ENCODE measurements around the gene TLK1. TPM values are rescaled to one million over a fixed set of nuclear protein-coding genes. Genes with fewer than 3 reads are reported as not detected.
A peak's percentile ranks its signal among the peaks of the same experiment; 100 is the strongest.

Gene TLK1
- total and polyA plus RNA-seq, 2 of the 4 experiments (the other 2 are of a cell fraction), result 7.3 to 12.5 TPM

- Histone ChIP-seq H3K23ac (ENCODE audit: low read depth, low read length) (no peak overlapping the region), H4K8ac (ENCODE audit: low read depth in 2 of 2, low read length in 2 of 2) (no peak overlapping the region), H3K9me3 (ENCODE audit: control insufficient read depth, insufficient read depth, low read length) (no peaks in the 10 kb centered on the region), H3K4me3 (ENCODE audit: insufficient read depth, low read depth, low read length) (no peak overlapping the region), H2AK5ac (ENCODE audit: low read depth, low read length) (no peak overlapping the region), H3K4me1 (ENCODE audit: control insufficient read depth, insufficient read depth, low read length) (peaks cover 4% of the 10 kb centered on the region), H3K14ac (replicated peaks; ENCODE audit: low read depth, low read length) (no peak overlapping the region), H2BK120ac (ENCODE audit: low read depth, low read length) (no peak overlapping the region), H3K18ac (ENCODE audit: low read depth, low read length) (no peak overlapping the region), H2AK9ac (replicated peaks; ENCODE audit: low read depth, low read length, poor library complexity) (peak overlapping the region; percentile 81), H2BK20ac (ENCODE audit: low read depth, low read length) (no peak overlapping the region), H3K9me1 (ENCODE audit: insufficient read depth, low read length) (no peaks in the 10 kb centered on the region), H2BK5ac (ENCODE audit: low read depth, low read length, poor library complexity, severe bottlenecking) (no peak overlapping the region), H3K27me3 (ENCODE audit: control insufficient read depth, insufficient read depth, low read length) (no peaks in the 10 kb centered on the region; the same call in 1 of the 2 replicates), H4K91ac (ENCODE audit: insufficient read depth, low read depth, low read length) (no peak overlapping the region), H4K5ac (ENCODE audit: low read depth, low read length) (no peak overlapping the region), H3K9ac (ENCODE audit: low read depth, low read length) (no peak overlapping the region), H3K4me2 (ENCODE audit: low read depth, low read length) (no peak overlapping the region), H3K79me1 (ENCODE audit: low read depth in 1 of 2, low read length in 2 of 2) (no peaks in the 10 kb centered on the region; a peak in 1 of 4 replicates), H3K56ac (ENCODE audit: extremely low read depth, insufficient read depth, low read length) (no peak overlapping the region), H2BK15ac (ENCODE audit: low read depth, low read length) (no peak overlapping the region), H3K27ac (ENCODE audit: insufficient read depth, low read length) (no peak overlapping the region), H2AFZ (replicated peaks; ENCODE audit: low read length, poor library complexity) (no peak overlapping the region), H3K36me3 (ENCODE audit: control insufficient read depth, insufficient read depth, low read length) (no peaks in the 10 kb centered on the region), H3K4ac (ENCODE audit: low read depth, low read length) (no peak overlapping the region), H4K20me1 (ENCODE audit: insufficient read depth, low read length) (no peaks in the 10 kb centered on the region)
- no peak for ATAC-seq (ENCODE audit: low read depth)
- no peak for TF ChIP-seq CHD1 (IDR thresholded peaks at IDR 0.05; ENCODE audit: low read depth, low read length)
- no TSS peak for BruUV-seq (replicated peaks)
- dilution Hi-C loops (cut with HindIII; ENCODE audit: low sequenced_read_pairs, unreplicated experiment), result no loop called here
- WGBS, 2 experiments (ENCODE audit: extremely low coverage in 2 of 2, insufficient read length in 1 of 2), result no CpG with 5 or more reads among the region's 4 CpGs
- in situ Hi-C loops (cut with MboI; ENCODE audit: low sequenced_read_pairs), result loop anchor here (10.0 kb wide), 1 partner anchor 179 kb away; no protein-coding TSS in a partner anchor
- no peak for DNase-seq
- ChIA-PET CTCF (no interaction called here), POLR2A (ENCODE audit: unreplicated experiment) (no interaction called here)
- intact Hi-C loops (cut with micrococcal nuclease), result loop anchor here (10.0 kb wide), 4 partner anchors 359 to 1489 kb away; partner anchors contain the start of gene CYBRD1
Measured at GRCh38 chr2:170975943-170976270, 184.8 kb downstream of the TLK1 start.
